Activated T-cell treated with anti-CD3 and anti-CD28 coated beads, Interleukin-2, amount 50 U/mL, for 1 hour (primary cell): ENCODE data around the gene TSPAN9.
A peak's percentile ranks its signal among the peaks of the same experiment; 100 is the strongest.

Experiments
- DNase-seq: peaks from one replicate; pipeline ENCODE4 v3.0.0-alpha.2; 2020

Gene TSPAN9

GRCh38 chr12:3305464-3305863 is 228.3 kb downstream of the TSPAN9 start:
- no peak for DNase-seq

GRCh38 chr12:3305904-3306619 is 228.9 kb downstream of the TSPAN9 start:
- DNase-seq = no peak

DNA sequence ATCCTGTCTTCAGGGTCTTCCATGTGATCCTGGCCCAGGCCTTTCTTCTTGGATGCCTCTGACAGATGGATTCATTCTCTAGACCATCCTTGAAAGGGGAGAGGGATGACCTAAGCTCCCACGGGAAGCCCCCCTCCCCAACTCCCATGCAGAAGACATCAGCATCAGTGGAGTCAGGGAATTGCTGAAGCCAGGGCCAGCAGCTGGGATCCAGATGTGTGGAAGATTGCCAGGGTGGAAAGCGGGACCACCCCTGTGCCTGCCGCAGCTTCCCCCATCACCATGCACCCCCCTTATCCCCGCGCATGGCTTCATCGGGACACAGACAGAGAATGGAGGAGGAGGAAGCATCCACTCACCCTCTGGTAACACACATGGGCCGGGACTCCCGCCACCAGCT is 230.2 kb downstream of the TSPAN9 start:
- no peak for DNase-seq

- DNase-seq = no peak
Observed at GRCh38 chr12:3308063-3308462, 230.9 kb downstream of the TSPAN9 start.

- DNase-seq = no peak
Observed at GRCh38 chr12:3308609-3309008, 231.4 kb downstream of the TSPAN9 start.

- no peak for DNase-seq
Observed at GRCh38 chr12:3309805-3310204, 232.6 kb downstream of the TSPAN9 start.

DNA sequence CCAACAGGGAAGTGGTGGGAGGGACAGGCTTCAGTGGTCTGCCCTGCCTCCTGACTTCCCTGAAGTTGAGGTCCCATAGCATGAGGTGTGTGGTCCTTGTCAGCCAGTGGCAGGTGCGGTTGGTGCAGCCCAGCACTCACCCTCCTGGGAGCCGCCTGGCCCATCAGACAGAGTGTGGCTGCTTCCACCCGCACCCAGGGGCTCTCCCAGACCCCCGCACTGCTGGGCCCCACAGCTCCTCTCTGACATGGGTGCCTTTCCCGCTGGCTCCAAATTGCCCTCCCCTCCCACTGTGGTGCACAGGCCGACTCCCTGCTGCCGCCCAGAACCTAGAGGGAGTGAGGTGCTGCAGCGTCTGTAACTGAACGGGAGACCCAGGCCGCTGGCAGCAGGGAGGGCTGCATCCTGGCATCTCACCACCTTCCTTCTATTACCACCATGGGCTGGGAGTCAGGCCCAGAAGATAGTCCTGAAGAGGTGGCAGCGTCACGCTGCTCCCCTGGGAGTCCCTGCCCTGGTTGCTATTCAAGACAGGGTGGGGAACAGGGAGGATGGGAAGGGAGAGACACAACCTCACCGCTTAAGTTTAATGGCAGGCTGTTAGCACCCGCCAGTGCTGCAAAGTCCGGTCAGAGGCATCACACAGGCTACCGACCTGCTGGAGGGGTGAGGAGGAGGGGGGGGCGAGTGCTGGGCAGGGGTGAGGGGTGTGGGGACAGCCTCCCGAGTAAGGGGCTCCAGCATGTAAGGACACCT is 233.3 kb downstream of the TSPAN9 start:
- no peak for DNase-seq

DNA sequence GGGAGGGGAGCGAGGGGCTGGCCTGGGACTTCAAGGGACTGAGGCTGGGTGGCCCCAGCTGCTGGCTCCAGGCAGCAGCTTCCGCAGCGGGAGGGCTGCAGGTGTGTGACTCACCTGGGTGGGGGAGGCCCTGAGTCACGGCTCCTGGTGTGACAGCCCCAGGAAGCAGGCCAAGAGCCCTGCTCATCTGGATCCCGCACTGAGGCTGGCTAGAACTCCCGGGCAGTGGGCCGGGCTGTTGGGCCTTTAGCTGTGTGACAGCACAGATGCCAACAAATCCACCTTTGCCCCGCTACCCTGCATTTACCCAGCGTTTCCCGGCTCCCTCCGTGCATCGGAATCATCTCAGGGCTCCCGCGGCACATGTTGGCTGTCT is 233.8 kb downstream of the TSPAN9 start:
- no peak for DNase-seq

DNA sequence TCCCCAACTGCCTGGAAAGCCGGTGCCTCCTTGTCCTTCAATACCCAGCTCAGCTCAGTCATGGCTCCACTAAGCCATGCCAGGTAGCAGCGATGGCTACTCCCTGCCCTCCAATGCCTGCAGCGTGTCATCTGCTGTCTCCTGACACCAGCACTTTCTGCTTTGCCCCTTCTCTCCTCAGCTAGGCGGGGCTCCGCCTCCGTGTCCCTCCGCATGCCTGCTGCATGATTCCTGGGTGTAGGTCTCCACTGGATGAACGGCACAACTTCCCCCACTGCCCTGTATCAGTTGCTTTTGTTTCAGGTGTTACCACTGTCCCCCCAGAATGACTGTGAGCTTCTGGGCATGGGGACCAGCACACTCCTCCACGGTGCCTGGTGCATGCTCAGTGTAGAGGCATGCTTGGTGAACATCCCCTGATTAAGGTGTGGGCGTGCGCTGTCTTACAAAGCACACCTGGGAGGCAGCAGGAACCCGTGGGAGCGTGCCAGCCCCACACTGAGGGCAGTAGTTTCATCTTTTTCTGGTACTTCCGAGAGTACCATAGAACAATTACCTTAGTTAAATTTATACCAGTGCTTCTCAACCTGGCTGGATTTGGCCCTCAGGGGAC is 234.4 kb downstream of the TSPAN9 start:
- DNase-seq = no peak

DNA sequence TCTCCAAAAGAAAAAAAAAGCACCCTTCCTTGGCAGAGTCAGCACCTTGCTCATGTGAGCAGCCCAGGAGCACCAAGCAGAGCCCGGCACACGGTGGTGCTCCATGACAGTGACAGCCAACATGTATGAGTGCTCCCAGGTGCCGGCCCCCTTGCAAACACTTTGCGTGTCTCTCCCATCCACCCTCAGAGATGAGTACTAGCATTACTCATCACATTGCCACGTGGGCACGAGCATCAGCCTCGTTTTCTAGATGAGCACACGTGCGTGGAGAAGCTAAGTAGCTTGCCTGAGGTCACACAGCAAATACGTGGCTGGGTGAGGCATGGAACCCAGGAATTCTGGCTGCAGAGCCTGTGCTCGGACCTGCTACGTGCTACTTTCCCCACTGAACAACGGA is 235.9 kb downstream of the TSPAN9 start:
- DNase-seq = no peak

GRCh38 chr12:3313675-3314663 is 236.8 kb downstream of the TSPAN9 start:
- peak; percentile 26 for DNase-seq

DNA sequence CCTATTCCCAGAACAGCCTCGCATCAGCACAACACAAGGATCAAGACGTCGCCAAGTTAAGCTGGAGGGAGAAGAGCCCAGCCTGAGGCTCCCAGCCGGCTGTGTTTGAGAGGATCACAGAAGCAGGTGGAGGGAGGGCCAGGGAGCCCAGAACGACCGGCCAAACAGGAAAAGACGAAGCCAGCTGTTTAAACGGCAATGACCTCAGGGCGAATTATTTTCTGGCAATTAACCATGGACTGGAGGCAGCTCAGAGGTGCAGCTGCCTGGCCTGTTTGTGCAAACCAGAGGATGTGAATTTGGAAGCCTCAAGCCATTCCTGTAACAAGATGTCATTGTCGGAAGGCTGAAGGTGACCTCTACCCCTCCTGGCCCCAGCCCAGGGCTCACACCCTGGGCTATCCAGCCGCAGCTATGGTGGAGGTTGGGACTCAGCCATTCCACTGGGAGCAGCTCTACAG is 238.1 kb downstream of the TSPAN9 start:
- DNase-seq = no peak

DNA sequence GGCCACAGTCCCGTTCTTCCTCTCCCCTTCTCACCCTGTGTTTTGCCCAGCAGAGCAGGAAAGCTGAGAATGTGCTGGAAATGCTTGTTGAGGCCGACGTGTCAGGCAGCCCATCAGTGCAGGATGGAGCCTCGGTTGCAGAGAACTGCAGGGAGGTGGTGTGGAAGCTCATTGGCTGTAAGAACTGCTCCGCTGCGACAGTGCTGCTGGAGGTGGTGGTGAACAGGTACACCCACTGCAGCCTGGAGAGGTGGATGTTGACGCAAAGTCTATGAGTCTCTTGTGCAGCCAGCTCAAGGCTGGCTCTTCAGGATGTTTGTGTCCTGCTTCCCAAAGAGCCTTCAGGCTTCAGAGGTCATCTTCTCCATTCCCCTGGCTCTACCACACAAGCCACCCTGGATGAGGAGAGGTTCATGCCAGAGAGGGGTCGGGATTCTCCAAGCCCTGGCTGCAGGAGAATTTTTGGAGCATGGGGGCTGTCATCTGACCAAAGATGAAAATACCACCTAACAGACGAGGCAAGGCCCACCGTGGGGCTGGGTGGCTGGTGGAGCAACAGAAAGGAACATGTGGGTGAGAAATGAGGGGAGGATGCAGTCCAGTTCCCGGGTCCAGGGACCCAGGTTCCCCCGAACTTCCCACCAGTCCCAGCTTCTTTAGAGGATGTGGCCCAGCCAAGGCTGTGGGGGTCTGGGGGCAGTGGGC is 239.7 kb downstream of the TSPAN9 start:
- DNase-seq = no peak

DNA sequence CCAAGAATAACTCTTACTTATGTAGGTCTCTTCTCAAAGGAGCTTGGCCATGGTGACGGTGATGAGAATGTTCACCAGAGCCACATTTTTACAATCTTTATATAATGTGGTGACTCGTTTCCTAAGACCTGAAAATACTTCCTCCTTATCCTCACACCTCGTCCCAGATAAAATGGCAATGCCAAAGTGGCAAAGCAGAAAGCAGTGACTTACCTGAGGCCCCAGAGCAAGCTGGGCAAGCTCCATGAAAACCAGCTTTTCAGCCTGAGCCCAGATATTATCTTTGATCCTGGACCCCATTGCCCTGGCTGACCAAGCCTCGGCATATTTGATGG is 240.3 kb downstream of the TSPAN9 start:
- DNase-seq = no peak

DNA sequence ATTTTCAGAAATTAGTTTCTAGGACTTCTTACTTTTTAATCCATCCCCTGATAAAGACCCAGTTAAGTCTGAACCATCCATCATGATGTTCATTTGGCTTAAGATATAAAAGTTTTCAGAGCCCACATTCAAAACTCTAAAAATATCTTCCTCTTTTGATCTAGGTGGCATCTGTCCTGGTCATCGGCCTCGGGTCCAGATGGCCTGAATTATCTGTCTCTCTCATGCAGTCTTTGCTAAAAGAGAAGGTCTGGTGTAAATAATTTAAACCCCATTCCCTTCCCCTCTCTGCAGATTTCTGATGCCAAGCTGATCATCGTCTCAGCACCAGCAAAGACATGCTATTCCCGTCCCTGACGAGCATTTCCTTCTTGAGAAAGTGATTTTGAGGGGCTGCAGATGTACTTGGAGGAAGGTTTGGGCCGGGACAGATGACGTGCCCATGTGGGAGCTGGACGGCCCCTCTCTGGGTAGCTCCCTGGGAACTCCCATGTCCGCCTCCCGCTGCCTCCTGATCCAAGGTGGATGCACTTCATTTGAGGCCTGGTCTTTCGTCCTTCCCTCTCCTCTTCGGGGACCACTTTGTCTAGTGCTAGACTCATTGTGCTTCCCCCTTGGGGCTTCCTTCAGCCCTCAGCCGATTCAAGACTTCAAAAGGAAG is 240.8 kb downstream of the TSPAN9 start:
- no peak for DNase-seq

- DNase-seq = no peak
Observed at GRCh38 chr12:3319723-3320492, 242.7 kb downstream of the TSPAN9 start.

- DNase-seq = no peak
Observed at GRCh38 chr12:3320881-3321509, 243.8 kb downstream of the TSPAN9 start.

DNA sequence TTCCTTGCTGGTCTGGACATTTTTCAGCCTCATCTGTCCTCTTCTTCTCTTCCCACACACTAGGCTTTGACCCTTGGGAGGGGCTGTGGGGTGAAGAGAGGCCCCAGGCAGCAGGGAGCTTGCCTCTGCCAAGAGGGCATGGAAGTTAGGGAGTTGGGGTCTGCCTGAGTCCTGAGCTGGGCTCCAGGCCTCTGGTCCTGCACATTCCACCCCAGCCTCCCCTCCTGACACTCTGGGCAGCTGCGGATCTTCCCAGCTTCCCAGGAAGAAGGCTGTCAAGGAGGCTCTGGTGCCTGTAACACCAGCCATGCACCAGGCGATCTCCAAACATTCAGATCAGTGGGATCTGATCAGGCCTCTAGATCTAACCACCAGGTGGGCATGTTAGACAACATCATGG is 244.7 kb downstream of the TSPAN9 start:
- no peak for DNase-seq

- no peak for DNase-seq
Observed at GRCh38 chr12:3323002-3323685, 246.0 kb downstream of the TSPAN9 start.

DNA sequence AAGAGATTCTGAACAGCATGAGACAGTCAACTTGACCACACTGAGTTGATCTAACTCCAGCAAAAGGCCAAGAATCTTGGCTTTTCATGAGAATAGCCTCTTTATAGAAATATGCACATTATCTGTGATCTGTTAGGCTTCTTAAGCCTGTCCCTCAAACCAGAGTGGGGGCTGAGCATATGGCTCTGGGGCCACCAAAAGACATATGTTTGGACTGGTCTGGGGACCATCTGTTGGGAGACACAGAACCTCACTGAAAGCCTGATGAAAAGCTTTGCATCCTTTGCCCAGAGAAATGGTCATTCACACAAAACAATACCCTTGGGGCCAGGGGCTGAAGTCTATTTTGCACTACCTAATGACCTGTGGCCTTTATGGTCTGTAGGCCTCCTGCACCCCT is 248.6 kb downstream of the TSPAN9 start:
- DNase-seq = no peak
